Measurements from ENCODE around the gene NXPE3.
A peak's percentile ranks its signal among the peaks of the same experiment; 100 is the strongest.
"Not testable (repeated sequence)": the region's sequence is repeated elsewhere in the genome, so short reads cannot be mapped to it uniquely, and the experiment has no call there.

The NXPE3 gene

GRCh38 chr3:101779047-101779821 lies at the start of gene NXPE3:
TSS of gene NXPE3 (plus strand) at chr3:101779211. CDS start at chr3:101785597, 6,386 bp downstream.
- DNase-seq (ENCODE audit: low read depth) = peak; percentile 53
- peak within 1 kb of the TSS; percentile 77 for H3K4me3 ChIP-seq (ENCODE audit: low read depth, low read length)
- TF ChIP-seq CTCF (IDR thresholded peaks at IDR 0.05; ENCODE audit: control insufficient read depth, extremely low read depth, insufficient read depth) = 0 out of 2 replicates have a peak, but pooled peaks have one; percentile 7

- no peak for DNase-seq (ENCODE audit: low read depth)
- H3K4me3 ChIP-seq (ENCODE audit: low read depth, low read length) = no peak overlapping the region
- no peak for TF ChIP-seq CTCF (IDR thresholded peaks at IDR 0.05; ENCODE audit: control insufficient read depth, extremely low read depth, insufficient read depth)
These were observed 49.4 kb upstream of the NXPE3 start for GRCh38 chr3:101729586-101729985.

GRCh38 chr3:101730839-101731238 lies 48.2 kb upstream of the NXPE3 start:
- TF ChIP-seq CTCF (IDR thresholded peaks at IDR 0.05; ENCODE audit: control insufficient read depth, extremely low read depth, insufficient read depth) = no peak
- no peak for DNase-seq (ENCODE audit: low read depth)
- no peak overlapping the region for H3K4me3 ChIP-seq (ENCODE audit: low read depth, low read length)

- no peak for DNase-seq (ENCODE audit: low read depth)
- no peak for TF ChIP-seq CTCF (IDR thresholded peaks at IDR 0.05; ENCODE audit: control insufficient read depth, extremely low read depth, insufficient read depth)
- H3K4me3 ChIP-seq (ENCODE audit: low read depth, low read length) = no peak overlapping the region
These were observed 46.8 kb upstream of the NXPE3 start for GRCh38 chr3:101732240-101732641.

GRCh38 chr3:101735833-101736232 lies 43.2 kb upstream of the NXPE3 start:
- no peak overlapping the region for H3K4me3 ChIP-seq (ENCODE audit: low read depth, low read length)
- no peak for TF ChIP-seq CTCF (IDR thresholded peaks at IDR 0.05; ENCODE audit: control insufficient read depth, extremely low read depth, insufficient read depth)
- no peak for DNase-seq (ENCODE audit: low read depth)

GRCh38 chr3:101741914-101742313 lies 37.1 kb upstream of the NXPE3 start:
- DNase-seq (ENCODE audit: low read depth) = not testable (repeated sequence)

GRCh38 chr3:101744811-101745210 lies 34.2 kb upstream of the NXPE3 start:
- TF ChIP-seq CTCF (IDR thresholded peaks at IDR 0.05; ENCODE audit: control insufficient read depth, extremely low read depth, insufficient read depth) = no peak
- no peak overlapping the region for H3K4me3 ChIP-seq (ENCODE audit: low read depth, low read length)
- DNase-seq (ENCODE audit: low read depth) = no peak

More at GRCh38 chr3:101741914-101742313, 37.1 kb upstream of the NXPE3 start:
- not testable (repeated sequence) for H3K4me3 ChIP-seq (ENCODE audit: low read depth, low read length)

- not testable (repeated sequence) for H3K4me3 ChIP-seq (ENCODE audit: low read depth, low read length); DNase-seq (ENCODE audit: low read depth)
These were observed 33.1 kb upstream of the NXPE3 start for GRCh38 chr3:101745934-101746333.

GRCh38 chr3:101753386-101754113 lies 25.5 kb upstream of the NXPE3 start:
- not testable (repeated sequence) for H3K4me3 ChIP-seq (ENCODE audit: low read depth, low read length); DNase-seq (ENCODE audit: low read depth)

Data from LNCaP clone FGC (cell line).